Islet precursor cell (in vitro differentiated cells): ENCODE data around the gene KRT1.
A peak's percentile ranks its signal among the peaks of the same experiment; 100 is the strongest.

ENCODE experiments used
- DNase-seq: peaks from one replicate; pipeline ENCODE4 v3.0.0-alpha.2; 2018

Gene KRT1

GRCh38 chr12:52659395-52659794, 20.8 kb downstream of the KRT1 start:
- peak; percentile 51 for DNase-seq

- DNase-seq, result peak; percentile 41
These were observed 22.0 kb downstream of the KRT1 start for GRCh38 chr12:52658196-52658595.

GRCh38 chr12:52657250-52657902, 22.8 kb downstream of the KRT1 start:
- peak; percentile 38 for DNase-seq

- peak; percentile 43 for DNase-seq
These were observed 23.6 kb downstream of the KRT1 start for GRCh38 chr12:52656616-52657015.

GRCh38 chr12:52655720-52656124, 24.5 kb downstream of the KRT1 start:
- DNase-seq, result peak; percentile 53

- peak; percentile 70 for DNase-seq
These were observed 25.0 kb downstream of the KRT1 start for GRCh38 chr12:52655251-52655650.

- DNase-seq, result peak; percentile 38
These were observed 28.4 kb downstream of the KRT1 start, which contains the start of gene KRT2 for GRCh38 chr12:52651726-52652261. TSS of gene KRT2 (minus strand) at chr12:52652211. CDS start at chr12:52652142, 69 bp downstream.

- DNase-seq, result peak; percentile 55
These were observed 29.6 kb downstream of the KRT1 start for GRCh38 chr12:52650520-52651081.

- DNase-seq, result peak; percentile 46
These were observed 31.1 kb downstream of the KRT1 start for GRCh38 chr12:52649066-52649465.

GRCh38 chr12:52648012-52648550, 32.1 kb downstream of the KRT1 start:
- DNase-seq, result peak; percentile 50

GRCh38 chr12:52647601-52648000, 32.6 kb downstream of the KRT1 start:
- DNase-seq, result peak; percentile 42

GRCh38 chr12:52646613-52647012, 33.6 kb downstream of the KRT1 start:
- DNase-seq, result peak; percentile 55

- peak; percentile 39 for DNase-seq
These were observed 34.2 kb downstream of the KRT1 start for GRCh38 chr12:52645982-52646381.

GRCh38 chr12:52645120-52645761, 35.0 kb downstream of the KRT1 start:
- DNase-seq, result peak; percentile 44

GRCh38 chr12:52644078-52644415, 36.2 kb downstream of the KRT1 start:
- DNase-seq, result peak; percentile 50

GRCh38 chr12:52643233-52644077, 36.8 kb downstream of the KRT1 start:
- DNase-seq, result peak; percentile 36

GRCh38 chr12:52641468-52641867, 38.7 kb downstream of the KRT1 start:
- peak; percentile 11 for DNase-seq

GRCh38 chr12:52637299-52637698, 42.9 kb downstream of the KRT1 start:
- peak; percentile 25 for DNase-seq

- peak; percentile 25 for DNase-seq
These were observed 43.5 kb downstream of the KRT1 start for GRCh38 chr12:52636592-52637258.

GRCh38 chr12:52636189-52636588, 44.0 kb downstream of the KRT1 start:
- DNase-seq, result peak; percentile 35

- DNase-seq, result peak; percentile 43
These were observed 45.7 kb downstream of the KRT1 start for GRCh38 chr12:52634266-52635056.
